Glomerular endothelial cell (primary cell): ENCODE results near the gene SPOCK1. TPM values are rescaled to one million over a fixed set of nuclear protein-coding genes. Genes with fewer than 3 reads are reported as not detected.

Experiments used
- DNase-seq: peaks from one replicate; pipeline ENCODE4 v3.0.0-alpha.2; 2011; ENCODE audit warnings: low read depth, low spot score; ENCODE audit errors: extremely low read depth
- total RNA-seq: library from RNA; depleted of rRNA; stranded (reverse); fragments of >200 nt; gene quantifications from 2 replicates; pipeline ENCODE4 v1.2.3, GENCODE V29; 2015

The SPOCK1 gene
- total RNA-seq, 1 donor from 2014 or later: 24.4 TPM

DNA sequence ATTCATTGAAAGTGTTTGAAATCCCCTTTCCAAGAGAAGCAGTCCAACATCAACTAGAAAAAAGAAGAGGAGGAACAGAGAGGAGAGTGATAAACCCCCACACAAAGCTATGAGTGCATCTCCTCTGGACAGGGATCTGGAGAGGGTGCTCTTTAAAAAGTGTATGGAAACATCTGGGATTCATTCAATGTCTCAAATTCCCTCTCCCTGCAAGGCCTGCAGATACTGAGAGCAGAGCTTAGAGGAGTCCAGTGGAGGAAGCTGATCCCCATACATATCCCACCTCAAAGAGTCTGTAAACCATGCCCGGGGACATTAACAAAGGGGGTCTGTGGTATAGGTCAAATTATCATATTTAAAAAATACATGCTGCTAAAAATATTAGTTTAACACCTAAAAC, 2.2 kb downstream of the SPOCK1 start:
- no peak for DNase-seq

DNA sequence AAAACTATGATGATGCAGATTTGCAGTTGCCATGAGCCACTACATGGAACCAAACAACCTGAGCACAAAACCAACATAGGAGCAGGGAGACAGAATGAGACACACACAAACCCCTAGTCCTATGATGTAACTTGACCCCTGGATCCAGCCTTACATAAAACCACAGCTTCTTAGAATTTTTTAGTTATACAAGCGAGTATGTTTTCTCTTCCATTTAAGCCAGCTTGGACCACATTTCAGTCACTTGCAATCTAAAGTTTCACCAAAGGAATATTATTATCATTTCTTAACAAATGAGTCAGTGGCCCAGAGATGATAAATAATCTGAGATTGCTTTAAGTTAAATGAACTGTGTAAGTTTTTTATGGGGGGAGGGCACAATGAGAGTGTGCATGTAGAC, 6.8 kb downstream of the SPOCK1 start:
- DNase-seq: no peak

DNA sequence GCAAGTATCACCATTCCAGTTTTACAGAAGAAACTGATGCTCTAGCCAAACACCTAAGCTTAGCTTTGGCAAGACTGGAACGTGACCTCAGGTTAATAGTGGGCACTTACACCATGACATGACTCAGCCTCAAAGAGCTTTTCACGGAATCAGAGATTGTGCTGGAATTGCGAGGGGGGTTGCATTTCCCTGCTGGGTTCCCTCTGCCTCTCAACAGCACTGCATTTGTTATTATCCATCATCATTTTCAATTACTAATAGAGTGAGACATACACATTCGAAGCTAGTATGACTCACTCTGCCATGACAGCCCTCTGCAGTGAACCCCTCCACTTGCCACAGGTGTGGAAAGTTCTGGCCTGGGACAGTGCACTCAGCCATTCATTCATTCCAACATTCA, 8.0 kb downstream of the SPOCK1 start:
- no peak for DNase-seq

DNA sequence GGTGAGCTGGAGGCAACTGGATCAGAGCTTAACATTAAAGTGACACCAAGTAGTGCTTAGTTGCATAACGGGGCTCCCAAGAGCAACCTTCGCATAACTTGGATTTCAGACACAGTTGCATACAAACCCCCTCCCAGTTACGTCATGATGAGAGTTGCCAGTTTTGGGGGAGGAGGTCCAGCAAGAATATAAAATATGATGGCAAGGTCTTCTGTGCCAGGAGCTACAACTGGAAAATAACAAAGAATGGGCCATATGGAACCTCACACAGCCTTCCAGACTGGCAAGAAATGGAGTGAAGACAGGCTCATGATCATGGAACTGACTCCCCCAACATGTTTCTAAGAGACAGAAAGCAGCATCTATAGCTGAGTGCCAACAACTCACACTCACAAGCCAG, 8.5 kb downstream of the SPOCK1 start:
- no peak for DNase-seq

- no peak for DNase-seq
These were observed 10.2 kb downstream of the SPOCK1 start for GRCh38 chr5:137488974-137489373.

DNA sequence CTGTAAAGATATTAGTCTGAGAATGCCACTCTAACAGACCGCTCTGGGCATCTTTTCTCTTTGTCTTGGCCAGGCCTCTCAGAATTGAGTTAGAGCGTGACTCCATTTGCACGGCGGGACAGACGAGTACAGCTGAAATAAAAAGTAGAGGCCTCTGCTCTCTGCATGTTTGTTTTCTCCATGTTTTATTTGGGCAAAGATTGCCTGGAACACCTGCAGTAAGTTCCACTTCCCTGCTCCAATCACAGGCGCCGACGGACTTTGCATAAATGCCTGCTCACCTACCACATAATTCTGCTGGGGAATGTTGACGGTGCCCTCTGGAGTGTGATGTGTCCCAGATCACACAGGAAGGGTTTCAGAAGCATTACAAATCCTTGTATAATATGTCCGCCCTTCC, 10.6 kb downstream of the SPOCK1 start:
- no peak for DNase-seq

- DNase-seq: peak; percentile 41
These were observed 11.5 kb downstream of the SPOCK1 start for GRCh38 chr5:137487600-137487999.

- DNase-seq: peak; percentile 56
These were observed 12.4 kb downstream of the SPOCK1 start for GRCh38 chr5:137486707-137487106.

GRCh38 chr5:137481596-137481995, 17.5 kb downstream of the SPOCK1 start:
- DNase-seq: no peak

GRCh38 chr5:137478043-137478442, 21.1 kb downstream of the SPOCK1 start:
- DNase-seq: no peak

DNA sequence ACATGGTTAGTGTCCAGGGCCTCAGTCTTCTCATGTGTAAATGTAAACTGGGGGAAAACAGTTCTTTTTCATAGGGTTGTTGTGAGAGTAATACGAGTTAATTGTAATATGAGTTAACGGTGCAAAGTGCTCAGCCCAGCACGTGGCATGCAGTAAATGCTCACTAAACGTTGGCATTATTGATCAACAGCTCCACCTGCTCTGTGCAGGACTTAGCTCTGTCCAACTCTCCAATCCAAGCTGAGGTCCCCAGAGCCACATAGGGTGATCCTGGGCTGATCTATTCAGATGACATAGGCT, 28.3 kb downstream of the SPOCK1 start:
- no peak for DNase-seq

DNA sequence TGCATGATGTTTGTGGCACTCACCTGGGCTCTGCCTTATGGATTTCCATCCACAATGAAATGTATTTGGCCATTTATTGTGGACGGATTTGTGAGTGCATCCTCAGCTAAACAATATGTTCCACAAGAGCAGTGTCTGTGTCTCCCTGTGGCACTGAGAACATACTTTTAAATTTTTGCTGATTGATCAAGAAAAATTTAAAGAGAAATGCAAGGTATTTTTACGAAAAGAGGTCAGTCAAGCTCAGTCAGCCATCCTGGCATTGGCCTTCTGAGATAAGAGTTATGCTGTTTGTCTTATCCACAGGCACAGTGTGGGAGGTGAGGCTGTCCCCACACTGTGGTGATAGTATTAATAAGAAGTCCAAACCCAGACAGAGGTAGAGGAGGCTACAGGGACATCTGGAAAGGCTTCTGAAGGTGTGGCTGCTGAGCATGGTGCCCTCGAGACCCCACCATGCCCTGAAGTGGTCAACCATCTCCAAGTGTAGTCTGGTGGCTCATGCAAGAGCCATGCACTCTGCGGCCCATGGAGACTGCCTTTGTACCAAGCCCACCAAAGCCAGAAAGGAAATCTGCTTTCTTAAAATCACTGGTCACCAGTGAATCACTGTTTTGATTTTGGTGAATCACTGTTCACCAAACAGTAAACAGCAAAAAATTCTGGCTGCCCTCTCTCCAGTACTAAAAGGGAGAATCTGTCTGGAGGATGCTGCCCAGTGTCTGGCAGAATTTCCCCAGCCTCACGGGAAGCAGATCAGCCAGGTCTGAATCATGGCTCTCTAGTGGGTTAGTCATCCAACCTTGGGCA, 28.8 kb downstream of the SPOCK1 start:
- DNase-seq: peak; percentile 37

- no peak for DNase-seq
These were observed 32.2 kb downstream of the SPOCK1 start for GRCh38 chr5:137466889-137467288.

- DNase-seq: no peak
These were observed 33.2 kb downstream of the SPOCK1 start for GRCh38 chr5:137465930-137466329.

- no peak for DNase-seq
These were observed 36.2 kb downstream of the SPOCK1 start for GRCh38 chr5:137462816-137463520.

- no peak for DNase-seq
These were observed 36.9 kb downstream of the SPOCK1 start for GRCh38 chr5:137462265-137462590.

GRCh38 chr5:137461391-137462264, 37.5 kb downstream of the SPOCK1 start:
- no peak for DNase-seq

- DNase-seq: no peak
These were observed 44.5 kb downstream of the SPOCK1 start for GRCh38 chr5:137454671-137455070.

- DNase-seq: peak; percentile 39
These were observed 45.5 kb downstream of the SPOCK1 start for GRCh38 chr5:137453483-137454080.

- no peak for DNase-seq
These were observed 48.4 kb downstream of the SPOCK1 start for GRCh38 chr5:137450759-137451158.

- no peak for DNase-seq
These were observed 50.3 kb downstream of the SPOCK1 start for GRCh38 chr5:137448868-137449267.
